ENCODE measurements around the gene MET. TPM values are rescaled to one million over a fixed set of nuclear protein-coding genes. Genes with fewer than 3 reads are reported as not detected.

MET gene
- total and polyA plus RNA-seq, 4 donors: 10.2 to 41.9 (median 25.4) TPM

GRCh38 chr7:116647290-116647689, 24.7 kb upstream of the MET start (continued):
- no peak for TF ChIP-seq MAX (IDR thresholded peaks at IDR 0.05)

- no peak overlapping the region for H3K4me3 ChIP-seq (ENCODE audit: low read depth in 1 of 3, low read length in 3 of 3)
- TF ChIP-seq ZBTB33 (IDR thresholded peaks at IDR 0.05) (no peak), JUND (IDR thresholded peaks at IDR 0.05) (no peak), TAF1 (conservative IDR thresholded peaks at IDR 0.05) (no peak), HNF4A (conservative IDR thresholded peaks at IDR 0.05) (no peak), ATF3 (IDR thresholded peaks at IDR 0.05) (no peak)
- H3K9ac ChIP-seq (ENCODE audit: low read depth in 1 of 2, low read length in 2 of 2): no peak overlapping the region
- H3K9me3 ChIP-seq (ENCODE audit: control insufficient read depth in 4 of 4, low read length in 3 of 4): no peaks in the 10 kb centered on the region
- H3K36me3 ChIP-seq (ENCODE audit: control insufficient read depth in 4 of 4, insufficient read depth in 3 of 4, low read depth in 1 of 4, low read length in 3 of 4): no peaks in the 10 kb centered on the region
- H3K27ac ChIP-seq (ENCODE audit: low read depth in 1 of 2, low read length in 2 of 2): no peak overlapping the region
- no peaks in the 10 kb centered on the region for H3K4me1 ChIP-seq (ENCODE audit: control insufficient read depth in 4 of 4, insufficient read depth in 4 of 4, low read length in 3 of 4)
- H3K27me3 ChIP-seq (ENCODE audit: control insufficient read depth in 4 of 4, insufficient read depth in 4 of 4, low read length in 3 of 4): no peaks in the 10 kb centered on the region
- 85% methylated on average over 2 of the region's 2 CpGs for WGBS
- DNase-seq (ENCODE audit: low spot score): no peak
Measured at GRCh38 chr7:116647861-116648260, 24.1 kb upstream of the MET start.

GRCh38 chr7:116650436-116650835, 21.6 kb upstream of the MET start:
- TF ChIP-seq JUND (IDR thresholded peaks at IDR 0.05): no peak
- no peak for TF ChIP-seq MAX (IDR thresholded peaks at IDR 0.05)
- no peak for TF ChIP-seq EGR1 (IDR thresholded peaks at IDR 0.05; ENCODE audit: low read depth in 2 of 2)
- no peak for TF ChIP-seq ZBTB33 (IDR thresholded peaks at IDR 0.05)
- no peak for TF ChIP-seq NR2F2 (IDR thresholded peaks at IDR 0.05)
- no peak for TF ChIP-seq FOXA1 (IDR thresholded peaks at IDR 0.05)
- no peak for TF ChIP-seq GABPA (IDR thresholded peaks at IDR 0.05 in 1 of 2, conservative IDR thresholded peaks at IDR 0.05 in 1 of 2)
- TF ChIP-seq HNF4G (IDR thresholded peaks at IDR 0.05): no peak
- no peak for TF ChIP-seq FOXA2 (IDR thresholded peaks at IDR 0.05)
- no peak for TF ChIP-seq YY1 (IDR thresholded peaks at IDR 0.05)
- TF ChIP-seq RXRA (IDR thresholded peaks at IDR 0.05): no peak
- no peak for TF ChIP-seq ATF3 (IDR thresholded peaks at IDR 0.05)
- no peak for TF ChIP-seq SP1 (IDR thresholded peaks at IDR 0.05)
- TF ChIP-seq RAD21 (IDR thresholded peaks at IDR 0.05): no peak
- TF ChIP-seq REST (IDR thresholded peaks at IDR 0.05): no peak
- no peak for TF ChIP-seq TAF1 (conservative IDR thresholded peaks at IDR 0.05)
- no peak for TF ChIP-seq CTCF (IDR thresholded peaks at IDR 0.05; ENCODE audit: low read depth, low read length, missing input control)
- TF ChIP-seq HNF4A (conservative IDR thresholded peaks at IDR 0.05): no peak
- H3K9ac ChIP-seq (ENCODE audit: low read depth in 1 of 2, low read length in 2 of 2): no peak overlapping the region
- DNase-seq (ENCODE audit: low spot score): no peak
- WGBS: 84% methylated on average over 1 of the region's 1 CpG
- no peaks in the 10 kb centered on the region for H3K27me3 ChIP-seq (ENCODE audit: control insufficient read depth in 4 of 4, insufficient read depth in 4 of 4, low read length in 3 of 4)
- no peak overlapping the region for H3K4me3 ChIP-seq (ENCODE audit: low read depth in 1 of 3, low read length in 3 of 3)
- no peaks in the 10 kb centered on the region for H3K36me3 ChIP-seq (ENCODE audit: control insufficient read depth in 4 of 4, insufficient read depth in 3 of 4, low read depth in 1 of 4, low read length in 3 of 4)
- no peaks in the 10 kb centered on the region for H3K4me1 ChIP-seq (ENCODE audit: control insufficient read depth in 4 of 4, insufficient read depth in 4 of 4, low read length in 3 of 4)
- H3K9me3 ChIP-seq (ENCODE audit: control insufficient read depth in 4 of 4, low read length in 3 of 4): no peaks in the 10 kb centered on the region
- no peak overlapping the region for H3K27ac ChIP-seq (ENCODE audit: low read depth in 1 of 2, low read length in 2 of 2)
